GM13977 (cell line): ENCODE measurements around the gene TRIP11.

Experiments
- DNase-seq: peaks from one replicate; pipeline ENCODE4 v3.0.0; 2012; ENCODE audit warnings: low spot score
- in situ Hi-C: fragments of 300-500 bp; cut with MboI; formaldehyde crosslinking; loops from one replicate; pipeline ENCODE4 v1.12.0; 2022; ENCODE audit warnings: low sequenced_read_pairs, low pct_unique_long_range_greater_than_20kb, mixed read lengths, inconsistent platforms; ENCODE audit not compliant: unreplicated experiment
- TF ChIP-seq, protein P1 (sequence below): IDR thresholded peaks from 2 replicates; pipeline ENCODE4 v1.5.1; 2012; ENCODE audit warnings: mild to moderate bottlenecking, control low read depth; ENCODE audit not compliant: insufficient read depth; ENCODE audit errors: extremely low read depth, missing control alignments

The TRIP11 gene

DNA sequence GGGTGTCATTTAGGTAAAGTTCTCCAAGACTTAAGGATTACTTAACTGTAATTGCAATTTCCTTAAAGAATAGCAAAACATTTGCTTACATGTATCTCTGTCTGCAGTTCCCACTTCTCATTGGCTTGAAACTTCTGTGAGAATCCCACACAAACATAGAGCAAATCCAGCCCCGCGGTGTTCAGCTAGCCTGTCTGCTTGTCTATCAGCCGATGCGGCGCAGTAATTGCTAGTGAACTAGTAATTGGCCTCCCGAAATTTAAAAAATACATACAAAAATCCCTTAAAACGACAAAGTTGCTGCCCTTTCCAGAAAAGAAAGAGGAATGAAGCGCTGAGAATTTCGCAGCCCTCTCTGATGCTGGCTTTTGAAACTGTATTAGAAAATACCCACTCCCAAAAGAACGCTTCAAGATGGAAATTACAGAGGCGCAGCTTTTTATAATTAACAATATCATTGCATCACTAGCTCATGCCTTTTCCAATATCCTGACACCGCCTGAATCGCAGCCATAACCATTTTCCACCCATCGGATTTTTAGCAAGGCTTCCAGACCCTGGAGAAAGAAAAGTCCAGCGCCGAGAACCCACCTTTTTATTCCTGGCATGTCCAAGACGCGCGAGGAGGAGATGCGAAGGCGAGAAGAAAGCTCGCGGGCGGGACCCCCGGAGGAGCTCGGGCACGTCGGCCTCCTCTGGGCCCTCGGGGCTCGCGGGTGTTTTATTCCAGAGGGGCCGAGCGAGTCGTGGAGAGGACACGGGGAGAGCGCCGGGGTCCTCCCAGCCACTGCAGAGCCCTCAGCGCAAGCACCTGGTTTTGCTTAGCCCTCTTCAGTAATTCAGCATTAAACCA is 93.0 kb downstream of the TRIP11 start:
- in situ Hi-C loops = no loop called here
- TF ChIP-seq, protein P1, sequence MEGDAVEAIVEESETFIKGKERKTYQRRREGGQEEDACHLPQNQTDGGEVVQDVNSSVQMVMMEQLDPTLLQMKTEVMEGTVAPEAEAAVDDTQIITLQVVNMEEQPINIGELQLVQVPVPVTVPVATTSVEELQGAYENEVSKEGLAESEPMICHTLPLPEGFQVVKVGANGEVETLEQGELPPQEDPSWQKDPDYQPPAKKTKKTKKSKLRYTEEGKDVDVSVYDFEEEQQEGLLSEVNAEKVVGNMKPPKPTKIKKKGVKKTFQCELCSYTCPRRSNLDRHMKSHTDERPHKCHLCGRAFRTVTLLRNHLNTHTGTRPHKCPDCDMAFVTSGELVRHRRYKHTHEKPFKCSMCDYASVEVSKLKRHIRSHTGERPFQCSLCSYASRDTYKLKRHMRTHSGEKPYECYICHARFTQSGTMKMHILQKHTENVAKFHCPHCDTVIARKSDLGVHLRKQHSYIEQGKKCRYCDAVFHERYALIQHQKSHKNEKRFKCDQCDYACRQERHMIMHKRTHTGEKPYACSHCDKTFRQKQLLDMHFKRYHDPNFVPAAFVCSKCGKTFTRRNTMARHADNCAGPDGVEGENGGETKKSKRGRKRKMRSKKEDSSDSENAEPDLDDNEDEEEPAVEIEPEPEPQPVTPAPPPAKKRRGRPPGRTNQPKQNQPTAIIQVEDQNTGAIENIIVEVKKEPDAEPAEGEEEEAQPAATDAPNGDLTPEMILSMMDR = no peak
- no peak for DNase-seq

DNA sequence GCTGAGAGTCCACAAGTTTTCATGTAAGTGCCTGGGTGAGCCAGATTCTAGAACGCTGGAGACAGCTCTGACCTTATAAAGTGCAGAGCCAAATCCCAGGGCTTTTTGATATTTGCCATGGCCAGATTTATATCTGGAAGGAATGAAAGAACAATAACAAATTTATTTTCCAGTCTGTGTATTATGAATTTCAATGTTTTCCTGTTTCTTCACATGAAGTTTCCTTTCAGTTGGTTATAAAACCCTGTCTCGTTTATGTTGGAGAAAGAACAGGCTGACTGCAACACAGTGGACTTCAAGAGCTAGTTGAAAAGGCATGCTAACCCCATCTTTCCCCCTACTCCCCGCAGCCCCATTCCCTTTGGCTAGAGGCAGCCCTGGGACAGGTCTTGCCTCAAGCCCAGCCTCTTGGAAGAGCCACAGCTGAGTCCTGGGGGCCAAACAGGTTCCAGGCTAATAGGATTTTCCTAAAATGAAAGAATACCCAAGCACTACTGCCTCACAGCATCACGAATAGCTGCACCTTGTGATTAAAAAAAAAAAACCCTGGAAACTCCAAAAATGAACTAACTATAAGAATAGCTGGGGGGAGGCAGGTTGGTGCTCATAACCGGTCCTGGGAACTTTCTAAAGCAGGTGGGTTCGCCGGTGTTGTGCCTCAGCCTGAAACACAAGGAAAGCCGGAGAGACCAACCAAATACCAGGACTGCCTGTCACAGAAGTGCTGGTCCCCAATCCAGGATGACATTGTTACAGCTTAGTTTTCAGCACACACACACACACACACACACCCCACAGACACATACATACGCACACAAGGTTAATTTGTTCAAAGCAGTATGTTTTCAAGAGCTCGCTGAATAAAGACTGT is 93.9 kb downstream of the TRIP11 start:
- no peak for DNase-seq
- in situ Hi-C loops = no loop called here
- TF ChIP-seq, protein P1 = no peak

GRCh38 chr14:91942946-91943345 is 96.9 kb downstream of the TRIP11 start:
- in situ Hi-C loops = no loop called here
- TF ChIP-seq, protein P1 = no peak
- no peak for DNase-seq

- DNase-seq = no peak
- in situ Hi-C loops = no loop called here
- TF ChIP-seq, protein P1 = no peak
These were observed 97.7 kb downstream of the TRIP11 start for GRCh38 chr14:91942128-91942527.

- in situ Hi-C loops = no loop called here
- TF ChIP-seq, protein P1 = no peak
- DNase-seq = no peak
These were observed 99.7 kb downstream of the TRIP11 start for GRCh38 chr14:91940209-91940608.

DNA sequence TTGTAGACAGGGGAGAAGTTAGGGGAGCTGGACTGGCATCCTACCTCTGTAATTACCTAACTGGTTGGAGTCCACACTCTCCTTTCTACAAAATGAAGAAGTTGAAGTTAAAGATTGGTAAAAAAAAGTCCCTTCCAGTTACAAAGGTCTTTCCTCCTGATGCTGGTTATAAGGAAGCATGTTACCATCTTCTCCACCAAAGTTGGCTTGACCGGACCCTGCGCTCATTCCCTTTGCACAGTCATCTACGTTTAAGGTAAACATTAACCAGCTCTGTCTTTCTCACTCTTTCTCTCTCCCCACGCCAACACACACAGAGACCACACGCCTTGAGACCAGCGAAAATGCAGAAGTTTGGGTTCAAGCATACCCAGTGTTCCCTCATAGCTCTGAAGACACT is 104.3 kb downstream of the TRIP11 start:
- DNase-seq = no peak
- in situ Hi-C loops = no loop called here

More for the DNA sequence above, 104.3 kb downstream of the TRIP11 start:
- TF ChIP-seq, protein P1 = no peak
